Measurements from ENCODE around the gene FOXK1. TPM values are rescaled to one million over a fixed set of nuclear protein-coding genes. Genes with fewer than 3 reads are reported as not detected.
A peak's percentile ranks its signal among the peaks of the same experiment; 100 is the strongest.

FOXK1 gene
- total RNA-seq, 1 donor from 2014 or later: 56.3 TPM

GRCh38 chr7:4762121-4763055 lies 80.3 kb downstream of the FOXK1 start:
- DNase-seq (ENCODE audit: extremely low read depth, low read depth, low spot score): no peak

- no peak for DNase-seq (ENCODE audit: extremely low read depth, low read depth, low spot score)
These were observed 81.1 kb downstream of the FOXK1 start for GRCh38 chr7:4763091-4763793.

- no peak for DNase-seq (ENCODE audit: extremely low read depth, low read depth, low spot score)
These were observed 81.7 kb downstream of the FOXK1 start for GRCh38 chr7:4763794-4764185.

GRCh38 chr7:4764402-4765007 lies 82.4 kb downstream of the FOXK1 start:
- no peak for DNase-seq (ENCODE audit: extremely low read depth, low read depth, low spot score)

- no peak for DNase-seq (ENCODE audit: extremely low read depth, low read depth, low spot score)
These were observed 83.8 kb downstream of the FOXK1 start for GRCh38 chr7:4765776-4766490.

- no peak for DNase-seq (ENCODE audit: extremely low read depth, low read depth, low spot score)
These were observed 84.8 kb downstream of the FOXK1 start for GRCh38 chr7:4766666-4767519.

GRCh38 chr7:4768597-4769569 lies 86.8 kb downstream of the FOXK1 start:
- DNase-seq (ENCODE audit: extremely low read depth, low read depth, low spot score): no peak

- no peak for DNase-seq (ENCODE audit: extremely low read depth, low read depth, low spot score)
These were observed 87.7 kb downstream of the FOXK1 start for GRCh38 chr7:4769761-4770160.

- no peak for DNase-seq (ENCODE audit: extremely low read depth, low read depth, low spot score)
These were observed 88.8 kb downstream of the FOXK1 start for GRCh38 chr7:4770886-4771285.

- no peak for DNase-seq (ENCODE audit: extremely low read depth, low read depth, low spot score)
These were observed 89.6 kb downstream of the FOXK1 start for GRCh38 chr7:4771737-4772136.

GRCh38 chr7:4772306-4772705 lies 90.2 kb downstream of the FOXK1 start:
- no peak for DNase-seq (ENCODE audit: extremely low read depth, low read depth, low spot score)

- DNase-seq (ENCODE audit: extremely low read depth, low read depth, low spot score): no peak
These were observed 91.9 kb downstream of the FOXK1 start for GRCh38 chr7:4774007-4774406.

GRCh38 chr7:4774658-4775249 lies 92.7 kb downstream of the FOXK1 start:
- DNase-seq (ENCODE audit: extremely low read depth, low read depth, low spot score): no peak

- peak; percentile 56 for DNase-seq (ENCODE audit: extremely low read depth, low read depth, low spot score)
These were observed 93.3 kb downstream of the FOXK1 start, which contains the start of gene AP5Z1 for GRCh38 chr7:4775250-4775847. Gene AP5Z1 (plus strand): TSS chr7:4775623. CDS start chr7:4775716, 93 bp downstream.

- DNase-seq (ENCODE audit: extremely low read depth, low read depth, low spot score): no peak
These were observed 93.9 kb downstream of the FOXK1 start for GRCh38 chr7:4775848-4776623.

GRCh38 chr7:4779118-4779517 lies 97.0 kb downstream of the FOXK1 start:
- no peak for DNase-seq (ENCODE audit: extremely low read depth, low read depth, low spot score)
